ENCODE results near the gene SH3RF3. TPM values are rescaled to one million over a fixed set of nuclear protein-coding genes. Genes with fewer than 3 reads are reported as not detected.
A peak's percentile ranks its signal among the peaks of the same experiment; 100 is the strongest.

Gene SH3RF3
- total RNA-seq, 1 donor from 2014 or later, result 7.3 TPM

- H3K27ac Mint-ChIP-seq (ENCODE audit: unreplicated experiment), result no peak overlapping the region
These were observed 87.3 kb downstream of the SH3RF3 start for GRCh38 chr2:109216332-109216731.

GRCh38 chr2:109217362-109218086, 88.5 kb downstream of the SH3RF3 start:
- no peak overlapping the region for H3K27ac ChIP-seq (ENCODE audit: low read depth, low read length)
- H3K9ac ChIP-seq (ENCODE audit: low read length), result no peak overlapping the region
- peak; percentile 93 for DNase-seq (ENCODE audit: low read depth)
- H3K36me3 Mint-ChIP-seq (ENCODE audit: low read depth, unreplicated experiment), result peaks cover 4% of the 10 kb centered on the region
- peaks cover 15% of the 10 kb centered on the region for H3K27me3 ChIP-seq (ENCODE audit: insufficient read depth, low read length)
- no peaks in the 10 kb centered on the region for H3K36me3 ChIP-seq (ENCODE audit: insufficient read depth, low read length)
- H3K4me1 ChIP-seq (ENCODE audit: insufficient read depth, low read length), result peaks cover 34% of the 10 kb centered on the region
- peaks cover 4% of the 10 kb centered on the region for H3K9me3 Mint-ChIP-seq (ENCODE audit: unreplicated experiment)
- FAIRE-seq, result no peak
- peak overlapping the region; percentile 54 for H3K4me2 ChIP-seq (ENCODE audit: low read length)
- peaks cover 72% of the 10 kb centered on the region for H4K20me1 ChIP-seq (ENCODE audit: insufficient read depth, low read length)
- no peak overlapping the region for H3K4me3 Mint-ChIP-seq (ENCODE audit: unreplicated experiment)
- peaks cover 45% of the 10 kb centered on the region for H3K4me1 Mint-ChIP-seq (ENCODE audit: low read depth, unreplicated experiment)
- H2AFZ ChIP-seq (ENCODE audit: low read depth, low read length), result no peak overlapping the region
- peaks cover 4% of the 10 kb centered on the region for H3K79me2 ChIP-seq (ENCODE audit: insufficient read depth, low read length)
- no peak overlapping the region for H3K4me3 ChIP-seq (ENCODE audit: insufficient read depth, low read depth, low read length)
- H3K27me3 Mint-ChIP-seq (ENCODE audit: low read depth, unreplicated experiment), result peaks cover 48% of the 10 kb centered on the region
- H3K9me3 ChIP-seq (ENCODE audit: insufficient read depth, low read depth, low read length), result no peaks in the 10 kb centered on the region
- peak overlapping the region; percentile 37 for H3K27ac Mint-ChIP-seq (ENCODE audit: unreplicated experiment)
- no peak for TF ChIP-seq EZH2 (IDR thresholded peaks at IDR 0.05; ENCODE audit: insufficient read depth, low read length)
- no peak for TF ChIP-seq CTCF (IDR thresholded peaks at IDR 0.05; ENCODE audit: insufficient read depth, low read depth, low read length)

More at GRCh38 chr2:109216332-109216731, 87.3 kb downstream of the SH3RF3 start:
- Histone ChIP-seq H4K20me1 (ENCODE audit: insufficient read depth, low read length) (peaks cover 75% of the 10 kb centered on the region), H3K27me3 (ENCODE audit: insufficient read depth, low read length) (peaks cover 18% of the 10 kb centered on the region), H3K9me3 (ENCODE audit: insufficient read depth, low read depth, low read length) (no peaks in the 10 kb centered on the region), H3K4me3 (ENCODE audit: insufficient read depth, low read depth, low read length) (no peak overlapping the region), H3K4me2 (ENCODE audit: low read length) (no peak overlapping the region), H3K4me1 (ENCODE audit: insufficient read depth, low read length) (peaks cover 34% of the 10 kb centered on the region), H3K79me2 (ENCODE audit: insufficient read depth, low read length) (peaks cover 4% of the 10 kb centered on the region), H3K36me3 (ENCODE audit: insufficient read depth, low read length) (no peaks in the 10 kb centered on the region), H3K27ac (ENCODE audit: low read depth, low read length) (no peak overlapping the region), H2AFZ (ENCODE audit: low read depth, low read length) (no peak overlapping the region), H3K9ac (ENCODE audit: low read length) (no peak overlapping the region)
- TF ChIP-seq EZH2 (IDR thresholded peaks at IDR 0.05; ENCODE audit: insufficient read depth, low read length) (no peak), CTCF (IDR thresholded peaks at IDR 0.05; ENCODE audit: insufficient read depth, low read depth, low read length) (no peak)
- FAIRE-seq, result no peak
- Mint-ChIP-seq H3K4me3 (ENCODE audit: unreplicated experiment) (no peak overlapping the region), H3K27me3 (ENCODE audit: low read depth, unreplicated experiment) (peaks cover 53% of the 10 kb centered on the region), H3K36me3 (ENCODE audit: low read depth, unreplicated experiment) (peaks cover 4% of the 10 kb centered on the region), H3K9me3 (ENCODE audit: unreplicated experiment) (peaks cover 4% of the 10 kb centered on the region), H3K4me1 (ENCODE audit: low read depth, unreplicated experiment) (peaks cover 45% of the 10 kb centered on the region)
- DNase-seq (ENCODE audit: low read depth), result no peak
